SK-N-SH treated with all-trans-retinoic acid at 6 μM for 48 hours (cell line): ENCODE data around the gene CEP250.

Source experiments
- PATZ1 ChIP-seq: fragments of 250-450 bp; sonication (Bioruptor Pico); IDR thresholded peaks from 2 replicates; pipeline ENCODE4 v1.8.0; 2020; ENCODE audit warnings: mild to moderate bottlenecking, moderate library complexity, borderline replicate concordance
- POU6F1 ChIP-seq: fragments of 250-450 bp; sonication (Bioruptor Pico); IDR thresholded peaks from 2 replicates; pipeline ENCODE4 v1.8.0; 2021; ENCODE audit warnings: low read depth, mild to moderate bottlenecking, moderate library complexity, borderline replicate concordance
- TCF4 ChIP-seq: fragments of 250-450 bp; sonication (Bioruptor Pico); IDR thresholded peaks from 2 replicates; pipeline ENCODE4 v1.8.0; 2021; ENCODE audit warnings: mild to moderate bottlenecking, moderate library complexity, borderline replicate concordance
- TOX ChIP-seq: fragments of 250-450 bp; sonication (Bioruptor Pico); IDR thresholded peaks from 2 replicates; pipeline ENCODE4 v1.8.0; 2021; ENCODE audit warnings: mild to moderate bottlenecking, moderate library complexity, borderline replicate concordance
- ZFP30 ChIP-seq: fragments of 450-650 bp; formaldehyde crosslinking; IDR thresholded peaks from 2 replicates; pipeline ENCODE4 v1.5.0; 2022; ENCODE audit warnings: mild to moderate bottlenecking, moderate library complexity
- ZNF70 ChIP-seq: fragments of 450-650 bp; formaldehyde crosslinking; IDR thresholded peaks from 2 replicates; pipeline ENCODE4 v1.5.0; 2020; ENCODE audit warnings: mild to moderate bottlenecking, moderate library complexity

- TF ChIP-seq PATZ1 (no peak), POU6F1 (no peak), ZNF70 (CRISPR knock-in tag) (no peak), TCF4 (CRISPR knock-in tag) (no peak), TOX (no peak), ZFP30 (no peak)
Measured at GRCh38 chr20:35525639-35526038, 70.2 kb downstream of the CEP250 start.
